Thyroid gland (tissue), 4 donors: ENCODE measurements around the gene CIAPIN1.

Source experiments
- POLR2A ChIP-seq, 2 donors: fragments of 450-650 bp; IDR thresholded peaks; one replicate each; pipeline ENCODE4 v1.6.1; 2017; ENCODE audit warnings: antibody characterized with exemption in 2 of 2, mild to moderate bottlenecking in 2 of 2, moderate library complexity in 1 of 2
- TF ChIP-seq, protein P1 (sequence below), 6 experiments: fragments of 200-600 bp in 3 of 6; fragments of 450-650 bp in 3 of 6; sonication (generic) in 3 of 6; IDR thresholded peaks; one replicate each; pipeline ENCODE4 v1.5.1; 2016 to 2019; ENCODE audit warnings: antibody characterized with exemption in 6 of 6, mild to moderate bottlenecking in 2 of 6, inconsistent platforms in 1 of 6, moderate library complexity in 1 of 6

- TF ChIP-seq, protein P1, sequence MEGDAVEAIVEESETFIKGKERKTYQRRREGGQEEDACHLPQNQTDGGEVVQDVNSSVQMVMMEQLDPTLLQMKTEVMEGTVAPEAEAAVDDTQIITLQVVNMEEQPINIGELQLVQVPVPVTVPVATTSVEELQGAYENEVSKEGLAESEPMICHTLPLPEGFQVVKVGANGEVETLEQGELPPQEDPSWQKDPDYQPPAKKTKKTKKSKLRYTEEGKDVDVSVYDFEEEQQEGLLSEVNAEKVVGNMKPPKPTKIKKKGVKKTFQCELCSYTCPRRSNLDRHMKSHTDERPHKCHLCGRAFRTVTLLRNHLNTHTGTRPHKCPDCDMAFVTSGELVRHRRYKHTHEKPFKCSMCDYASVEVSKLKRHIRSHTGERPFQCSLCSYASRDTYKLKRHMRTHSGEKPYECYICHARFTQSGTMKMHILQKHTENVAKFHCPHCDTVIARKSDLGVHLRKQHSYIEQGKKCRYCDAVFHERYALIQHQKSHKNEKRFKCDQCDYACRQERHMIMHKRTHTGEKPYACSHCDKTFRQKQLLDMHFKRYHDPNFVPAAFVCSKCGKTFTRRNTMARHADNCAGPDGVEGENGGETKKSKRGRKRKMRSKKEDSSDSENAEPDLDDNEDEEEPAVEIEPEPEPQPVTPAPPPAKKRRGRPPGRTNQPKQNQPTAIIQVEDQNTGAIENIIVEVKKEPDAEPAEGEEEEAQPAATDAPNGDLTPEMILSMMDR (IDR thresholded peaks at IDR 0.05): no peak
- no peak for TF ChIP-seq POLR2A (IDR thresholded peaks at IDR 0.05)
Observed at GRCh38 chr16:57469046-57469445, 21.9 kb upstream of the CIAPIN1 start.
